ENCODE measurements around the gene RHOBTB1. TPM values are rescaled to one million over a fixed set of nuclear protein-coding genes. Genes with fewer than 3 reads are reported as not detected.

Gene RHOBTB1
- total and polyA plus RNA-seq, 2 experiments from 2014 or later: 4.6 to 13.2 TPM

DNA sequence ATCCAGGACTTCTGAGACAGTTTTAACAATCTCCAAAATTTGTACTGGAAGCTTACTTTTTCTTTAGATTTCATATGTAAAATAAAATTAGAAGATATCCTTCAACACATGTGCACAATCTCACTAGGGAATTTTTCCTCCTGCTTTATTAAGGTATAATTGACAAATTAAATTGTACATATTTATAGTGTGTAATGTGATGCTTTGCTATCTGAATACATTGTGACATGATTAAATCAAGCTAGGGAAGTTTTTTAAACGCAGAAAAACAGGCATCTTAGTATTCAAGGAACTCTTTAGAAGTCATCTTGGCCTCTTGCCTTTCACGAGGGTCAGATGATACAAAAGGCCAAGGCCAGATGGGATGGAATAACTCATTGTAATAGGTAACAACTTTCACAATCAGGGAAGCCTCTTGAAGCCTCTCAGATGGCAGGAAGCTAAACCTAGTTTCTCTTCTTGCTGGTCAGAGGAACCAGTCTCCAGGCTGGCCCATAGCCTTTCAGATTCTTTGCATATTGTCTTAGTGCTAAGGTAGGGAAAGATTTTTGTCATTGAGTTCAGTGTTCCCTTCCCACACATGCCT, 78.7 kb downstream of the RHOBTB1 start:
- TF ChIP-seq ZNF114 (CRISPR knock-in tag; IDR thresholded peaks at IDR 0.05) (no peak), REST (IDR thresholded peaks at IDR 0.05; ENCODE audit: unreplicated experiment) (no peak), JUNB (IDR thresholded peaks at IDR 0.05; ENCODE audit: unreplicated experiment) (no peak), NANOG (IDR thresholded peaks at IDR 0.05; ENCODE audit: borderline replicate concordance) (no peak), EZH2 (IDR thresholded peaks at IDR 0.05; ENCODE audit: low read depth, unreplicated experiment) (no peak), POLR2AphosphoS5 (IDR thresholded peaks at IDR 0.05; ENCODE audit: low read depth) (no peak), CREB1 (CRISPR knock-in tag; IDR thresholded peaks at IDR 0.05; ENCODE audit: low read depth) (no peak), STAT1 (IDR thresholded peaks at IDR 0.05; ENCODE audit: unreplicated experiment) (no peak), ZNF331 (CRISPR knock-in tag; IDR thresholded peaks at IDR 0.05; ENCODE audit: low read depth) (no peak), EZH2phosphoT487 (IDR thresholded peaks at IDR 0.05; ENCODE audit: unreplicated experiment) (no peak)
- TF ChIP-seq, protein P1, sequence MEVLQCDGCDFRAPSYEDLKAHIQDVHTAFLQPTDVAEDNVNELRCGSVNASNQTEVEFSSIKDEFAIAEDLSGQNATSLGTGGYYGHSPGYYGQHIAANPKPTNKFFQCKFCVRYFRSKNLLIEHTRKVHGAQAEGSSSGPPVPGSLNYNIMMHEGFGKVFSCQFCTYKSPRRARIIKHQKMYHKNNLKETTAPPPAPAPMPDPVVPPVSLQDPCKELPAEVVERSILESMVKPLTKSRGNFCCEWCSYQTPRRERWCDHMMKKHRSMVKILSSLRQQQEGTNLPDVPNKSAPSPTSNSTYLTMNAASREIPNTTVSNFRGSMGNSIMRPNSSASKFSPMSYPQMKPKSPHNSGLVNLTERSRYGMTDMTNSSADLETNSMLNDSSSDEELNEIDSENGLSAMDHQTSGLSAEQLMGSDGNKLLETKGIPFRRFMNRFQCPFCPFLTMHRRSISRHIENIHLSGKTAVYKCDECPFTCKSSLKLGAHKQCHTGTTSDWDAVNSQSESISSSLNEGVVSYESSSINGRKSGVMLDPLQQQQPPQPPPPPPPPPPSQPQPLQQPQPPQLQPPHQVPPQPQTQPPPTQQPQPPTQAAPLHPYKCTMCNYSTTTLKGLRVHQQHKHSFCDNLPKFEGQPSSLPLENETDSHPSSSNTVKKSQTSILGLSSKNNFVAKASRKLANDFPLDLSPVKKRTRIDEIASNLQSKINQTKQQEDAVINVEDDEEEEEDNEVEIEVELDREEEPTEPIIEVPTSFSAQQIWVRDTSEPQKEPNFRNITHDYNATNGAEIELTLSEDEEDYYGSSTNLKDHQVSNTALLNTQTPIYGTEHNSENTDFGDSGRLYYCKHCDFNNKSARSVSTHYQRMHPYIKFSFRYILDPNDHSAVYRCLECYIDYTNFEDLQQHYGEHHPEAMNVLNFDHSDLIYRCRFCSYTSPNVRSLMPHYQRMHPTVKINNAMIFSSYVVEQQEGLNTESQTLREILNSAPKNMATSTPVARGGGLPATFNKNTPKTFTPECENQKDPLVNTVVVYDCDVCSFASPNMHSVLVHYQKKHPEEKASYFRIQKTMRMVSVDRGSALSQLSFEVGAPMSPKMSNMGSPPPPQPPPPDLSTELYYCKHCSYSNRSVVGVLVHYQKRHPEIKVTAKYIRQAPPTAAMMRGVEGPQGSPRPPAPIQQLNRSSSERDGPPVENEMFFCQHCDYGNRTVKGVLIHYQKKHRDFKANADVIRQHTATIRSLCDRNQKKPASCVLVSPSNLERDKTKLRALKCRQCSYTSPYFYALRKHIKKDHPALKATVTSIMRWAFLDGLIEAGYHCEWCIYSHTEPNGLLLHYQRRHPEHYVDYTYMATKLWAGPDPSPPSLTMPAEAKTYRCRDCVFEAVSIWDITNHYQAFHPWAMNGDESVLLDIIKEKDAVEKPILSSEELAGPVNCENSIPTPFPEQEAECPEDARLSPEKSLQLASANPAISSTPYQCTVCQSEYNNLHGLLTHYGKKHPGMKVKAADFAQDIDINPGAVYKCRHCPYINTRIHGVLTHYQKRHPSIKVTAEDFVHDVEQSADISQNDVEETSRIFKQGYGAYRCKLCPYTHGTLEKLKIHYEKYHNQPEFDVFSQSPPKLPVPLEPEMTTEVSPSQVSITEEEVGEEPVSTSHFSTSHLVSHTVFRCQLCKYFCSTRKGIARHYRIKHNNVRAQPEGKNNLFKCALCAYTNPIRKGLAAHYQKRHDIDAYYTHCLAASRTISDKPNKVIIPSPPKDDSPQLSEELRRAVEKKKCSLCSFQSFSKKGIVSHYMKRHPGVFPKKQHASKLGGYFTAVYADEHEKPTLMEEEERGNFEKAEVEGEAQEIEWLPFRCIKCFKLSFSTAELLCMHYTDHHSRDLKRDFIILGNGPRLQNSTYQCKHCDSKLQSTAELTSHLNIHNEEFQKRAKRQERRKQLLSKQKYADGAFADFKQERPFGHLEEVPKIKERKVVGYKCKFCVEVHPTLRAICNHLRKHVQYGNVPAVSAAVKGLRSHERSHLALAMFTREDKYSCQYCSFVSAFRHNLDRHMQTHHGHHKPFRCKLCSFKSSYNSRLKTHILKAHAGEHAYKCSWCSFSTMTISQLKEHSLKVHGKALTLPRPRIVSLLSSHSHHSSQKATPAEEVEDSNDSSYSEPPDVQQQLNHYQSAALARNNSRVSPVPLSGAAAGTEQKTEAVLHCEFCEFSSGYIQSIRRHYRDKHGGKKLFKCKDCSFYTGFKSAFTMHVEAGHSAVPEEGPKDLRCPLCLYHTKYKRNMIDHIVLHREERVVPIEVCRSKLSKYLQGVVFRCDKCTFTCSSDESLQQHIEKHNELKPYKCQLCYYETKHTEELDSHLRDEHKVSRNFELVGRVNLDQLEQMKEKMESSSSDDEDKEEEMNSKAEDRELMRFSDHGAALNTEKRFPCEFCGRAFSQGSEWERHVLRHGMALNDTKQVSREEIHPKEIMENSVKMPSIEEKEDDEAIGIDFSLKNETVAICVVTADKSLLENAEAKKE (CRISPR knock-in tag; IDR thresholded peaks at IDR 0.05): no peak
- H2AFZ ChIP-seq: no peak overlapping the region
- H3K27me3 ChIP-seq (ENCODE audit: insufficient read depth): no peaks in the 10 kb centered on the region
- H3K4me3 ChIP-seq: no peak overlapping the region
- H3K27me3 Mint-ChIP-seq (ENCODE audit: insufficient read depth, low read depth, poor library complexity): peaks cover 3% of the 10 kb centered on the region
- H3K36me3 ChIP-seq (ENCODE audit: insufficient read depth): no peaks in the 10 kb centered on the region
- H3K79me2 ChIP-seq (replicated peaks; ENCODE audit: insufficient read depth): no peaks in the 10 kb centered on the region
- no peaks in the 10 kb centered on the region for H3K9me3 Mint-ChIP-seq
- peaks cover 12% of the 10 kb centered on the region for H3K4me1 Mint-ChIP-seq
- ATAC-seq (no peak), DNase-seq (ENCODE audit: low spot score) (no peak)
- no peak overlapping the region for H3K4me2 ChIP-seq
- no peak overlapping the region for H3K4me3 Mint-ChIP-seq
- H4K20me1 ChIP-seq (replicated peaks; ENCODE audit: insufficient read depth): no peaks in the 10 kb centered on the region
- no peaks in the 10 kb centered on the region for H3F3A ChIP-seq (replicated peaks; ENCODE audit: low read depth)
- H3K36me3 Mint-ChIP-seq (ENCODE audit: low read depth): no peaks in the 10 kb centered on the region
- H3K9me2 ChIP-seq (ENCODE audit: insufficient read depth): 0 out of 2 replicates have a peak, but pooled peaks cover 3% of the 10 kb centered on the region
- peaks cover 14% of the 10 kb centered on the region for H3K4me1 ChIP-seq (ENCODE audit: insufficient read depth)
- H3K27ac Mint-ChIP-seq: no peak overlapping the region
- H3K27ac ChIP-seq (ENCODE audit: low read depth): no peak overlapping the region

Measured in GM23338 (cell line).